ENCODE results near the gene ZNF761. TPM values are rescaled to one million over a fixed set of nuclear protein-coding genes. Genes with fewer than 3 reads are reported as not detected.

ZNF761 gene
- total RNA-seq, 1 experiment from 2014 or later: 15.8 TPM

- Histone ChIP-seq H2AFZ (ENCODE audit: low read length) (no peak overlapping the region), H3K36me3 (ENCODE audit: low read depth, low read length) (peaks cover 29% of the 10 kb centered on the region), H3K79me2 (ENCODE audit: low read length) (no peaks in the 10 kb centered on the region), H3F3A (ENCODE audit: low read length, unreplicated experiment) (no peaks in the 10 kb centered on the region), H4K20me1 (ENCODE audit: low read length) (no peaks in the 10 kb centered on the region), H3K9ac (ENCODE audit: low read length) (no peak overlapping the region), H3K9me3 (ENCODE audit: low read length) (peaks cover 22% of the 10 kb centered on the region), H3K27me3 (ENCODE audit: low read length) (no peaks in the 10 kb centered on the region), H3K27ac (ENCODE audit: low read length) (peak overlapping the region; percentile 52), H3K4me3 (ENCODE audit: low read length) (no peak overlapping the region), H3K9me2 (replicated peaks; ENCODE audit: low read length) (no peaks in the 10 kb centered on the region), H3K4me2 (ENCODE audit: low read length) (peak overlapping the region; percentile 26), H3K4me1 (ENCODE audit: insufficient read depth, low read length) (peaks cover 19% of the 10 kb centered on the region)
- TF ChIP-seq EZH2 (IDR thresholded peaks at IDR 0.05; ENCODE audit: low read length, unreplicated experiment) (no peak), CTCF (conservative IDR thresholded peaks at IDR 0.05; ENCODE audit: low read depth, low read length) (no peak), EZH2phosphoT487 (IDR thresholded peaks at IDR 0.05; ENCODE audit: borderline replicate concordance, low read length) (no peak)
- ATAC-seq (peak; percentile 90), DNase-seq (peak; percentile 68)
- POLR2A ChIA-PET (ENCODE audit: unreplicated experiment): interaction anchor here (0.7 to 0.9 kb wide), 2 partner anchors 22 to 477 kb away, joined by 4 to 5 read pairs; no protein-coding TSS in a partner anchor
- CTCF ChIA-PET: interaction anchor here (0.6 to 0.7 kb wide), 2 partner anchors 55 to 193 kb away, joined by 3 read pairs; partner anchors contain the start of gene ZNF845
- no TSS peak for BruUV-seq (replicated peaks)
- intact Hi-C loops (cut with micrococcal nuclease): loop anchor here (1.0 kb wide), 1 partner anchor 131 kb away; no protein-coding TSS in a partner anchor
These were observed 42.9 kb upstream of the ZNF761 start for GRCh38 chr19:53388904-53389303.

DNA sequence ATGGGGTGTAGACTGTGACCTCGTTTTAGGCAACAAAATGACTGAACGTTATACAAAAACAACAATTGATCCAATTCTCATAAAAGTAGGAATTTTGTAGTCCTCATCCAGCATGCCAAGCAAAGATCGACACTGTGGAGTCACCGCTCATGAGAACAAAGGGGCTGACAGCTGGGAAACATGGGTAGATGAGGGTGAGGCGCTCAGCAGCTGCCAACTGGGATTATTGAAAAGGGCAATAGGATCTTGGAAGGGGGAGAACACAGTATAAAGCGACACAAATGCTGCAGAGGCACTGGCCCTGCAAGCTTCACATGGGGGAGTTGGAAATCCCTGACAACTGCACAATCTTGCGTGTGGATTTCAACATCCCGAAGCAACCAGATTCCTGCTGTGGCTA lies 42.2 kb upstream of the ZNF761 start:
- H3F3A ChIP-seq (ENCODE audit: low read length, unreplicated experiment): no peaks in the 10 kb centered on the region
- ATAC-seq: no peak
- TF ChIP-seq EZH2 (IDR thresholded peaks at IDR 0.05; ENCODE audit: low read length, unreplicated experiment): no peak
- no peak for TF ChIP-seq EZH2phosphoT487 (IDR thresholded peaks at IDR 0.05; ENCODE audit: borderline replicate concordance, low read length)
- TF ChIP-seq CTCF (conservative IDR thresholded peaks at IDR 0.05; ENCODE audit: low read depth, low read length): no peak
- no TSS peak for BruUV-seq (replicated peaks)
- H3K4me1 ChIP-seq (ENCODE audit: insufficient read depth, low read length): peaks cover 26% of the 10 kb centered on the region
- no peak overlapping the region for H2AFZ ChIP-seq (ENCODE audit: low read length)
- no peaks in the 10 kb centered on the region for H3K79me2 ChIP-seq (ENCODE audit: low read length)
- no peaks in the 10 kb centered on the region for H4K20me1 ChIP-seq (ENCODE audit: low read length)
- H3K27me3 ChIP-seq (ENCODE audit: low read length): no peaks in the 10 kb centered on the region
- H3K4me2 ChIP-seq (ENCODE audit: low read length): peak overlapping the region; percentile 26
- ChIA-PET CTCF (no interaction called here), POLR2A (ENCODE audit: unreplicated experiment) (interaction anchor here (0.9 kb wide), 1 partner anchor 22 kb away, joined by 4 read pairs; no protein-coding TSS in a partner anchor)
- no peak overlapping the region for H3K4me3 ChIP-seq (ENCODE audit: low read length)
- no peak for DNase-seq
- H3K9ac ChIP-seq (ENCODE audit: low read length): no peak overlapping the region
- no peaks in the 10 kb centered on the region for H3K9me2 ChIP-seq (replicated peaks; ENCODE audit: low read length)
- intact Hi-C loops (cut with micrococcal nuclease): no loop called here
- H3K36me3 ChIP-seq (ENCODE audit: low read depth, low read length): peaks cover 23% of the 10 kb centered on the region
- peaks cover 15% of the 10 kb centered on the region for H3K9me3 ChIP-seq (ENCODE audit: low read length)
- peak overlapping the region; percentile 52 for H3K27ac ChIP-seq (ENCODE audit: low read length)

GRCh38 chr19:53389978-53390377 lies 41.8 kb upstream of the ZNF761 start:
- POLR2A ChIA-PET (ENCODE audit: unreplicated experiment): no interaction called here
- Histone ChIP-seq H3K36me3 (ENCODE audit: low read depth, low read length) (peaks cover 19% of the 10 kb centered on the region), H3K27ac (ENCODE audit: low read length) (no peak overlapping the region), H4K20me1 (ENCODE audit: low read length) (no peaks in the 10 kb centered on the region), H3K9me2 (replicated peaks; ENCODE audit: low read length) (no peaks in the 10 kb centered on the region), H3F3A (ENCODE audit: low read length, unreplicated experiment) (no peaks in the 10 kb centered on the region), H3K4me1 (ENCODE audit: insufficient read depth, low read length) (peaks cover 26% of the 10 kb centered on the region), H3K4me2 (ENCODE audit: low read length) (no peak overlapping the region), H3K9ac (ENCODE audit: low read length) (no peak overlapping the region), H2AFZ (ENCODE audit: low read length) (no peak overlapping the region), H3K79me2 (ENCODE audit: low read length) (no peaks in the 10 kb centered on the region), H3K9me3 (ENCODE audit: low read length) (peaks cover 11% of the 10 kb centered on the region), H3K27me3 (ENCODE audit: low read length) (no peaks in the 10 kb centered on the region), H3K4me3 (ENCODE audit: low read length) (no peak overlapping the region)
- CTCF ChIA-PET: no interaction called here
- TF ChIP-seq CTCF (conservative IDR thresholded peaks at IDR 0.05; ENCODE audit: low read depth, low read length): no peak
- BruUV-seq (replicated peaks): no TSS peak
- ATAC-seq (no peak), DNase-seq (no peak)
- intact Hi-C loops (cut with micrococcal nuclease): loop anchor here (10.0 kb wide), 1 partner anchor 195 kb away; the partner anchor contains the start of gene ZNF665
